ENCODE data around the gene GAK.

GAK gene

GRCh38 chr4:896216-896615 is 35.9 kb downstream of the GAK start:
- Histone ChIP-seq H3K36me3 (ENCODE audit: control insufficient read depth in 1 of 2, insufficient read depth in 2 of 2, low read length in 2 of 2) (peaks cover 35 to 85% of the 10 kb centered on the region in 2 donors), H3K9ac (ENCODE audit: low read depth in 1 of 2, low read length in 2 of 2) (no peak overlapping the region), H3K9me3 (ENCODE audit: control insufficient read depth in 1 of 2, low read length in 2 of 2) (no peaks in the 10 kb centered on the region), H3K4me1 (ENCODE audit: control insufficient read depth in 1 of 2, insufficient read depth in 2 of 2, low read length in 2 of 2) (no peaks in the 10 kb centered on the region), H3K4me3 (ENCODE audit: low read depth in 1 of 2, low read length in 2 of 2) (no peak overlapping the region), H3K27ac (ENCODE audit: low read depth, low read length) (no peak overlapping the region), H3K27me3 (ENCODE audit: control insufficient read depth in 1 of 2, insufficient read depth in 2 of 2, low read length in 2 of 2) (no peaks in the 10 kb centered on the region)

- H3K4me3 ChIP-seq (ENCODE audit: low read depth in 1 of 2, low read length in 2 of 2), result no peak overlapping the region
- H3K36me3 ChIP-seq (ENCODE audit: control insufficient read depth in 1 of 2, insufficient read depth in 2 of 2, low read length in 2 of 2), result peaks cover 35 to 84% of the 10 kb centered on the region in 2 donors
- H3K4me1 ChIP-seq (ENCODE audit: control insufficient read depth in 1 of 2, insufficient read depth in 2 of 2, low read length in 2 of 2), result no peaks in the 10 kb centered on the region
- no peaks in the 10 kb centered on the region for H3K27me3 ChIP-seq (ENCODE audit: control insufficient read depth in 1 of 2, insufficient read depth in 2 of 2, low read length in 2 of 2)
- no peak overlapping the region for H3K9ac ChIP-seq (ENCODE audit: low read depth in 1 of 2, low read length in 2 of 2)
- H3K27ac ChIP-seq (ENCODE audit: low read depth, low read length), result no peak overlapping the region
- no peaks in the 10 kb centered on the region for H3K9me3 ChIP-seq (ENCODE audit: control insufficient read depth in 1 of 2, low read length in 2 of 2)
Measured at GRCh38 chr4:895596-895995, 36.5 kb downstream of the GAK start.

- peaks cover 41 to 83% of the 10 kb centered on the region in 2 donors for H3K36me3 ChIP-seq (ENCODE audit: control insufficient read depth in 1 of 2, insufficient read depth in 2 of 2, low read length in 2 of 2)
Measured at GRCh38 chr4:893995-894705, 38.0 kb downstream of the GAK start.

GRCh38 chr4:893276-893994 is 38.7 kb downstream of the GAK start:
- H3K9me3 ChIP-seq (ENCODE audit: control insufficient read depth in 1 of 2, low read length in 2 of 2), result no peaks in the 10 kb centered on the region
- no peaks in the 10 kb centered on the region for H3K4me1 ChIP-seq (ENCODE audit: control insufficient read depth in 1 of 2, insufficient read depth in 2 of 2, low read length in 2 of 2)
- H3K9ac ChIP-seq (ENCODE audit: low read depth in 1 of 2, low read length in 2 of 2), result no peak overlapping the region
- no peak overlapping the region for H3K27ac ChIP-seq (ENCODE audit: low read depth, low read length)
- H3K4me3 ChIP-seq (ENCODE audit: low read depth in 1 of 2, low read length in 2 of 2), result no peak overlapping the region
- no peaks in the 10 kb centered on the region for H3K27me3 ChIP-seq (ENCODE audit: control insufficient read depth in 1 of 2, insufficient read depth in 2 of 2, low read length in 2 of 2)
- H3K36me3 ChIP-seq (ENCODE audit: control insufficient read depth in 1 of 2, insufficient read depth in 2 of 2, low read length in 2 of 2), result peaks cover 43 to 84% of the 10 kb centered on the region in 2 donors

More at GRCh38 chr4:893995-894705, 38.0 kb downstream of the GAK start:
- H3K27ac ChIP-seq (ENCODE audit: low read depth, low read length), result no peak overlapping the region
- H3K4me3 ChIP-seq (ENCODE audit: low read depth in 1 of 2, low read length in 2 of 2), result no peak overlapping the region
- no peaks in the 10 kb centered on the region for H3K9me3 ChIP-seq (ENCODE audit: control insufficient read depth in 1 of 2, low read length in 2 of 2)
- H3K9ac ChIP-seq (ENCODE audit: low read depth in 1 of 2, low read length in 2 of 2), result no peak overlapping the region
- no peaks in the 10 kb centered on the region for H3K4me1 ChIP-seq (ENCODE audit: control insufficient read depth in 1 of 2, insufficient read depth in 2 of 2, low read length in 2 of 2)
- no peaks in the 10 kb centered on the region for H3K27me3 ChIP-seq (ENCODE audit: control insufficient read depth in 1 of 2, insufficient read depth in 2 of 2, low read length in 2 of 2)

GRCh38 chr4:892780-893179 is 39.3 kb downstream of the GAK start:
- H3K9me3 ChIP-seq (ENCODE audit: control insufficient read depth in 1 of 2, low read length in 2 of 2), result no peaks in the 10 kb centered on the region
- H3K9ac ChIP-seq (ENCODE audit: low read depth in 1 of 2, low read length in 2 of 2), result no peak overlapping the region
- H3K27ac ChIP-seq (ENCODE audit: low read depth, low read length), result no peak overlapping the region
- H3K27me3 ChIP-seq (ENCODE audit: control insufficient read depth in 1 of 2, insufficient read depth in 2 of 2, low read length in 2 of 2), result no peaks in the 10 kb centered on the region
- H3K36me3 ChIP-seq (ENCODE audit: control insufficient read depth in 1 of 2, insufficient read depth in 2 of 2, low read length in 2 of 2), result peaks cover 43 to 87% of the 10 kb centered on the region in 2 donors
- H3K4me1 ChIP-seq (ENCODE audit: control insufficient read depth in 1 of 2, insufficient read depth in 2 of 2, low read length in 2 of 2), result no peaks in the 10 kb centered on the region
- no peak overlapping the region for H3K4me3 ChIP-seq (ENCODE audit: low read depth in 1 of 2, low read length in 2 of 2)

- Histone ChIP-seq H3K36me3 (ENCODE audit: control insufficient read depth in 1 of 2, insufficient read depth in 2 of 2, low read length in 2 of 2) (peaks cover 48 to 87% of the 10 kb centered on the region in 2 donors), H3K27ac (ENCODE audit: low read depth, low read length) (no peak overlapping the region), H3K27me3 (ENCODE audit: control insufficient read depth in 1 of 2, insufficient read depth in 2 of 2, low read length in 2 of 2) (no peaks in the 10 kb centered on the region), H3K4me1 (ENCODE audit: control insufficient read depth in 1 of 2, insufficient read depth in 2 of 2, low read length in 2 of 2) (no peaks in the 10 kb centered on the region), H3K9ac (ENCODE audit: low read depth in 1 of 2, low read length in 2 of 2) (no peak overlapping the region), H3K9me3 (ENCODE audit: control insufficient read depth in 1 of 2, low read length in 2 of 2) (no peaks in the 10 kb centered on the region), H3K4me3 (ENCODE audit: low read depth in 1 of 2, low read length in 2 of 2) (no peak overlapping the region)
Measured at GRCh38 chr4:891747-892146, 40.4 kb downstream of the GAK start.

- Histone ChIP-seq H3K27me3 (ENCODE audit: control insufficient read depth in 1 of 2, insufficient read depth in 2 of 2, low read length in 2 of 2) (no peaks in the 10 kb centered on the region), H3K4me1 (ENCODE audit: control insufficient read depth in 1 of 2, insufficient read depth in 2 of 2, low read length in 2 of 2) (no peaks in the 10 kb centered on the region), H3K9me3 (ENCODE audit: control insufficient read depth in 1 of 2, low read length in 2 of 2) (no peaks in the 10 kb centered on the region), H3K4me3 (ENCODE audit: low read depth in 1 of 2, low read length in 2 of 2) (no peak overlapping the region), H3K9ac (ENCODE audit: low read depth in 1 of 2, low read length in 2 of 2) (no peak overlapping the region), H3K27ac (ENCODE audit: low read depth, low read length) (no peak overlapping the region), H3K36me3 (ENCODE audit: control insufficient read depth in 1 of 2, insufficient read depth in 2 of 2, low read length in 2 of 2) (peaks cover 44 to 86% of the 10 kb centered on the region in 2 donors)
Measured at GRCh38 chr4:890036-890695, 42.0 kb downstream of the GAK start.

GRCh38 chr4:889516-889915 is 42.6 kb downstream of the GAK start:
- H3K36me3 ChIP-seq (ENCODE audit: control insufficient read depth in 1 of 2, insufficient read depth in 2 of 2, low read length in 2 of 2), result peaks cover 44 to 89% of the 10 kb centered on the region in 2 donors
- no peak overlapping the region for H3K9ac ChIP-seq (ENCODE audit: low read depth in 1 of 2, low read length in 2 of 2)
- H3K9me3 ChIP-seq (ENCODE audit: control insufficient read depth in 1 of 2, low read length in 2 of 2), result no peaks in the 10 kb centered on the region
- H3K4me1 ChIP-seq (ENCODE audit: control insufficient read depth in 1 of 2, insufficient read depth in 2 of 2, low read length in 2 of 2), result no peaks in the 10 kb centered on the region
- no peak overlapping the region for H3K27ac ChIP-seq (ENCODE audit: low read depth, low read length)
- H3K27me3 ChIP-seq (ENCODE audit: control insufficient read depth in 1 of 2, insufficient read depth in 2 of 2, low read length in 2 of 2), result no peaks in the 10 kb centered on the region
- no peak overlapping the region for H3K4me3 ChIP-seq (ENCODE audit: low read depth in 1 of 2, low read length in 2 of 2)

GRCh38 chr4:888029-888428 is 44.1 kb downstream of the GAK start:
- H3K36me3 ChIP-seq (ENCODE audit: control insufficient read depth in 1 of 2, insufficient read depth in 2 of 2, low read length in 2 of 2), result peaks cover 45 to 89% of the 10 kb centered on the region in 2 donors
- H3K27ac ChIP-seq (ENCODE audit: low read depth, low read length), result no peak overlapping the region

More at GRCh38 chr4:888029-888428, 44.1 kb downstream of the GAK start:
- no peaks in the 10 kb centered on the region for H3K27me3 ChIP-seq (ENCODE audit: control insufficient read depth in 1 of 2, insufficient read depth in 2 of 2, low read length in 2 of 2)
- H3K9ac ChIP-seq (ENCODE audit: low read depth in 1 of 2, low read length in 2 of 2), result no peak overlapping the region
- no peaks in the 10 kb centered on the region for H3K4me1 ChIP-seq (ENCODE audit: control insufficient read depth in 1 of 2, insufficient read depth in 2 of 2, low read length in 2 of 2)
- H3K4me3 ChIP-seq (ENCODE audit: low read depth in 1 of 2, low read length in 2 of 2), result no peak overlapping the region
- H3K9me3 ChIP-seq (ENCODE audit: control insufficient read depth in 1 of 2, low read length in 2 of 2), result no peaks in the 10 kb centered on the region

All from duodenal mucosa (tissue), 2 donors.